GM19455 (cell line): ENCODE results near the gene STK40.

ENCODE experiments used
- ATAC-seq: cut with Tn5 transposase; IDR thresholded peaks from one replicate; pipeline ENCODE4 v1.9.1; 2021; ENCODE audit not compliant: unreplicated experiment

STK40 gene

DNA sequence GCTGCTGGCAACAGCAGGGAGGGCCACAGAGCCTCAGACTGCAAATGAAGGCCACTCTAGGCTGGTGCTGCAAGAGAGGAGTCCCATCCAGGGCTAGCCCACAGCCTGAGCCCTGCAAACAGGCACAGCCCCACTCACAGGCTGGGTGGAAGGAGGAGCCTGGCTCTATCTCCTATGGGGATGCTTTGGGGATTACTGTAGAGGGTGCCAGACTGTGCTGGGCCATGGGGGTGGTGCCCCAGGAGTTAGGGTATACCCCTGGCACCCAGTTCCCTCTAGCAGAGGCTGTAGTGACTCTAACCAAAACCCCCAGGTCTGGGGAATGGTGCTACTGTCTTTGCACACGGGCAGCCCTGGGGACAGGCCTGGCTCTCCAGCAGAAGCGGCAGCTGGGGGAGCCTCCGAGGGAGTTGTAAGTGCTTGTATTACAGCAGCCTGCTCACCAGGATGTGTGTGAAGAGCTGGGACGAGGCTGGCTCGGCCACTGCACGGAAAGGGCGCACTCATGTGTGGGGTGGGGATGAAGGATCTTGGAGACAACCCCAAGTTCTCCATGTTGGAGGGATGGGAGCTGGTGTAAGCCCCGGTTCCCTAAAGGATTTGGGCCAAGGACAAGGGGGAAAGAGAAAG, 38.9 kb downstream of the STK40 start:
- ATAC-seq, result no peak

DNA sequence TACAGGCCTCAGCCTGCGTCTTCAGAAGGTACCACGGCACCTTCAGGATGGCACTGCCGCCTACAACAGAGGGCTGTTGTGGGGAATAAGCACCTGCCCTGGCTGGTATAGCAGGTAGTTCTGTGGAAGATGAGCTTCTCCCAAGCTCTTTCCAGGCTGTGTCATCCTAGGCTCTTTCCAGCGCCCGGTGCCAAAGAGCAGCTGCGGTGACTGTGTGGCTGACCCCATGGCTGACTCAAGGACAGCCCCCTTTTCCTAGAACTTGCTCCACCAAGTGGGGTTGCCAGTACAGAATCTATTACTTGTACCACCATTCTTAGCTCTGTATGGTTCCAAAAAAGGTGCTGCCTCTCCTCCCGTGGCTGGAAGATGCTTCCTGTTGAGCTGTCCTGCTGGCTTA, 40.4 kb downstream of the STK40 start:
- no peak for ATAC-seq

DNA sequence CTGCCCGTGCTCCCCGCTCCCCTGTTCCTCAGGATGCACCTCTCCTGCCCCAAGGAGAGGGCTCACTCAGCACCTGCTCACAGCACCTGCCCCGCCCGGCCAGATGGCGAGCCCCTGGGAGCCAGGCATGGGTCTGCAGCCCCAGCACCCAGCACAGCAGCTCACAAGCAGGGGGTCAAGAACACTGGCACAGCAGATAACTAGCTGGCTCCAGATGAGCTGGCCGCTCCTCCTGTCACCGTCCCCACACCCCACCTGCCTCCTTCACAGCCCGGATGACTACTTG, 41.4 kb downstream of the STK40 start:
- ATAC-seq, result no peak

DNA sequence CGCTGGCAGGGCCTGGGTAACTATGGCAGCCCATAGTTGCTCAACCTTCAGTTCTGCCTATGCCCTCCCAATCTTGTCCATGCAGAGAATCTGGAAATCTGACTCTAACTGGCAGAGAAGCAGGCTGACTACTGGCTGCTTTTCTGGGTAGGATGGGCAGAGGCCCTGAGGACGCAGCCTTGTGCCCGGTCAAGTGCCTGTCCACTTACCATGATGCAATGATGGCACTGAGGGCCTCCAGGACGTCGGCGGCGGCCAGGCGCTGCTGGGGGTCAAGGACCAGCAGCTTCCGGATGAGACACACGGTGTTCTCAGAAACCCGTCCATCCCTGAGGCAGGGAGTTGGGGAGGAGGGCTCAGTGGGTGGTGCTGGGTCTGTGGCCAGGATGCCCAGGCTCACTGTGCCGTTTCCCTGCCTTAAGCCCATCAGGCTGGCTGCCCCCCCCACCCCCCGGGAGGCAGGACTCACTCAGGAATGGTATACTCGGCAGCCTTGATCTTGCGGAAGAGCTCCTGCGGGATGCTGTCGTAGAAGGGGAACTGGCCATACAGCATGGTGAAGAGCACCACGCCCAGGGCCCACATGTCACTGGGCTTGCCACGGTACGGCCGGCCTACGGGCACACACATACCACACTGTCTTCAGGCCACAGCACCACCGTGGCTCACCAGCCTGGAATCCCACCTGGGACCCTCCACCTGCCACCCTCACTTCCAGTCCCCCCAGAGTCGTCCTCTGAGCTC, 41.9 kb downstream of the STK40 start:
- ATAC-seq, result no peak

DNA sequence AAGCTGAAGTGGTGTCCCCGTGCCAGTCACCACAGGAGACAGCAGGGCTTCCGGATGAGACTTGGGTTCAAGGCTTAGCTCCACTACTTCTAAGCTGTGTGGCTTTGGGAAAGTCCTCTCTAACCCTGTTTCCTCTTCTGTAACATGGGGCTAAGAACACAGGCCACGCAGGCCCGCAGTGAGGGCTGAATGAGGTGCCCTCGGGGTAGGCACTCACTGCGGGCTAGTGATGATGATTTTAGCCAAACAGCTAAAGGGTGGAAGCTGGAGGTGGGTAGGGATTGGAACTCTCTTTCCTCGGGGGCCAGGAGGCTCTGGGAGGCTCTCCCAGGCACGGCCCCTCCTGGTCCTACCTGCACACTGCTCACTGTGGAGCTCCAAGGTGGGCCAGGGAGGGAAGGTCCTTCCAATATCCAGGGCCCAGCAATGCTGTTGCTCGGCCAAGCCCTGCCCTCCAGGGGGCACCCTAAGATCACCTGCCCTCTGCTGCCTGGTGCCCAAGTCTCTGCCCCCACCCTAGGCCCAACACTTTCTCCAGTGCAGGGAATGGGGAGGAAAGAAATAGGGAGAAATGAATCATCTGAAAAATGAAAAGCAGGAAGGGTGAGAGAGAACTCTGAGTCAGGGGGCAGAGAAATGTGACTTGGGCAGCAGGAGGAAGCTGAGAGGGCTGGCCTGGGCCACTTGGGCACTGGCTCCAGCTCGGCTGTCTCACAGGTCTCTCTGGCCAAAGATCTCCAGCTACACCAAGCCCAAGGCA, 43.1 kb downstream of the STK40 start:
- no peak for ATAC-seq

DNA sequence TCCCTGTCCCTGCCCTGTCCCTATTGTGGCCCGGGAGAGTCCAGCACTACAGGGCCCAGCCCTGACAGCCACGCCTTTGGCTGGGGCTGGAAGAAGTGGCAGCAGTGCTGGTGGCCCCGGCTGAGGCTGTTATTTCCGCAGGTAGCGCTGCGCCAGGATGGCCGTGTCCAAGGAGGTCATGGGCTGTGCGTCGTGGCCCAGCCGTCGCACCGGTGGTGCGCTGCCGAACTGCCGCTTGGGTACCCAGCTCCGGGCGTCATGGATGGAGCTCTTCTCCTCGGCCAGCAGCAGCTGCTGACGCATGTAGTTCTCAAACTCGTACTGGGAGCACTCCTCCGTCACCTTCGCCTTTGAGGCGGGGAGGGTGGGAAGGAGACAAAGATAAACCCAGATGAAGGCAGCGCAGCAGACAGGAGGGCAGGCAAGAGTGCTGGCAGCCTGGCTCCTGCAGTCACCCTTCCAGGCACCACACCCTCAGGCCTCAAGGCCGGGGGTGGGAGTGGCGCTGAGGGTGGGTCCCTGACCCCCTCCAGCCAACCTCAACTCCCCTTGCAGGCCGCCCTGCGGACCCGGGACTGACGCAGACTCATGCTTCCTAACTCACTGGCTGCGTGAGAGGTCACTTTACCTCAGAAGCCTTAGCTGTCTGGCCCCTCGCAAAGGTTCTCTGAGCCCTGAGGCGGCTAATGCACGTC, 44.0 kb downstream of the STK40 start:
- ATAC-seq, result no peak

DNA sequence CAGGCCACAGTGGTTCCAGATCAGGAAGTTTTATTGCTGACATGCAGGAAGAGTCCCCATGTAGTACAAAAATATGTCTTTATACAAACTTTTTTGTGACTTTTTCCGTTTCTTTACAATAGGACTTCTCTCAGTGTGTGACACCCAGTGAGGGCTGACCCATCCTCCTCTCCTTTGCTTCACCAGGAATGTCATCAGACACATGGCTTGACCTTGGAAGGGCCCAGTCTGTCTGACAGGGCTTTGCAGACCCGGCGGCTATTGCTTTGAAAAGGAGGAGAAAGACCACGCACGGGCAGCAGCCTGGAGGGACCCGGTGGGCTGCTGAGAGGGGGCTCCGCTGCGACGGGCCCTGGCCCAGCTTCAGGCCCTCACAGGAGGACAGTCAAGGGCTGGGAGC, 46.1 kb downstream of the STK40 start:
- no peak for ATAC-seq

DNA sequence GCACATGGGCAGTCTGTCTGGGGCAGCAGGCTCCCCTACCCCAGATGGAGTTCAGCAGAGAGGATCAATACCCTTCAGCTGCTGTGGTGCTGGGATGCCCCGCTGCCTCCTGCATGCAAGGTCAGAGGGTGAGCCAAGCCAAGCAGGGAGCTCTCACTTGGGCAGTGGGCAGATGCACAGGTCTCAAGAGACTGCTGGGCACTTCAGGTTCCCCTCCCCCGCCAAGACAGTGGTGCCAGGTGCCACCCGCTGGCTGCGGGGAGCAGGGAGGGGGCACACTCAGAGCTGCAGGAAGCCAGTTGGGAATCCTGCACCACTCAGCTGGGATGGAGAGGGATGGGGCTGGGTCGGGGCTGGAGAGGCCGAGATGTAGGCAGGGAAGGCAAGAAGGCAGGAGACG, 46.5 kb downstream of the STK40 start:
- no peak for ATAC-seq

DNA sequence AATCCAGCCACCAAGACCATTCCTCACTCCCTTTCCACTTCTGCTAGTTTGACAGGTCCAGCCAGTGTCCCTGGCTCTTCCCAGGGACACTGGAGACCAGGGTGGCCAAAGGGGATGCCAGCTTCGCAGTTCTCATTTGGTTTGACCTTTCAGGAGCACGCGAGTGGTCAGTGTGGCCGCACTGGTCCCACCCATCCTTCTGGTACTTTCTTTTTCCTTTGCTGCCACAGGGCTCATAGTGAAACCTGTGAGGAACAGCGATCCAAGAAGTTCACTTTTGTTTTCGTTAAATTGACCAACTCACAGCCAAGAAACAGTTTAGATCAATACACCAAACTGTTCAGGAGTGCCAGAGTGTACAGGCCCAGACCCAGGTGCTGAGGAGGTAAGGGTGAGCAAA, 47.9 kb downstream of the STK40 start:
- no peak for ATAC-seq

DNA sequence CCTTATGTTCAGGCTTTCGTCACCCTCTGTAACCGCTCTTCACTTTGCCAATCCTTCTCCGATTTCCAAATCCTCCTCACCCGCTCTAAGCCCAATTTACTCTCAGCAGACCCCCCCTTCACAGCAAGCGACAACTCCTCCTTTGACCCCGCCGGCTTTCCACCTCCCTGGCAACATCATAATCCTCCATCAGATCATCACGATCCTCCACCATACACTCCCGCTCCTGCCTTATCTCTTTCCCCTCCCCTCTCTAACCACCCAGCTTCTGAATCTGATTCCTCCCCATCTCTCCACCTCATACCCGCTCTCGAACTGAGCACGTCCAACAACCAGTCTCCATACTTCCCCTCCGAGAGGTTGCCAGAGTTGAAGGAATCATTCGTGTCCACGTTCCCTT, 54.8 kb downstream of the STK40 start:
- ATAC-seq, result no peak

DNA sequence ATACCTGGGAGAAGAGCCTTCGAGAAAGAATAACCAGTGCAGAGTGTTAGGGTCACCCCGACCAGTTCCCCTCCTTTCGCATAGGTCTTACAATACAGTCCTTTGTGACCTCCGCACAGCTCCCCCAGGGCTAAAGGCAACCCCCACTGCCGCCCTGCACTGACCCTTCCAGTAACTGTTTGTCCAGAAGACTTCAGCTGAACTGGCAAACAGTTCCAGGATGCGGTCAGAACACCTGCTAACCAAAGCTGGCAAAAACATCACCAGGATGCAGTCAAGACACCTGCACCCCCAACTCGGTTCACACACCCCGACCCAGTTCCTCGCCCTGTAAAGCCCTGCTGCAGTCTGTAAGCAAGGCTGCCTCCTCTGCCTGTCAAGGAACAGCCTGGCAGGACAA, 55.9 kb downstream of the STK40 start:
- no peak for ATAC-seq

DNA sequence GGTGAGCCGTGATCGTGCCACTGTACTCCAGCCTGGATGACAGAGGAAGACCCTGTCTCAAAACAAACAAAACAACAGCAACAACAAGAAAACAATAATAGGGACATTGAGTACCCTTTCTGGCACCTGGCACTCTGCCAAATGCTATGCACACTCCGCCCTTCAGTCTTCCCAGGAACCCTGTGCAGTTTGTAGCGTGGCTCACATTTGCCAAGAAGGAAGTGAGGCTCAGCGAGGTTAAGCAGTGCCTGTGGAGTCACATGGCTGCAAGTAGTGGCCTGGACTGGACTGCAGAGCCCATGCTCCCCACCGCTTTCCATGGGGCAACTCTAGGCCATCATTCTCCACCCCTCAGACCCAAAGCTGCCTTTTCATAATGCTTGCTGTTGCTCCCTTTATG, 57.0 kb downstream of the STK40 start:
- no peak for ATAC-seq

DNA sequence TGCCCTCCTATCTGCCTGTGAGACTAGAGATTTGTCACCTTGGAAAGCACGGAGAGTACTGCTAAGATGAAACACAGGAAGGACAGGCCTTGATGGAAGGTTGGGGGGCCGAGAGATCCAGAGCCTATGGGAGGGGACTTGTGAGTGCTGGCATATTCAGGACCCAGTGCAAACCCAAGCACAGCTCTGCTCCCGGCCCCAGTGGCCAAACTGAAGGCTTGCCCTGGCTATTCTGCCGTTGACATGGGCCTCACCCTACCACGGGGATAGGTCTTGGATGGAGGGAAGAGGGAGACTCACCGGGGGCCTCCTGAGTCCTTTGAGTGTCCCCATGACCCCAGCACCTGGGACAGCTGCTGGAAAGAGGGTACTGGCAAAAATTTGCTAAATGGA, 57.6 kb downstream of the STK40 start:
- no peak for ATAC-seq

DNA sequence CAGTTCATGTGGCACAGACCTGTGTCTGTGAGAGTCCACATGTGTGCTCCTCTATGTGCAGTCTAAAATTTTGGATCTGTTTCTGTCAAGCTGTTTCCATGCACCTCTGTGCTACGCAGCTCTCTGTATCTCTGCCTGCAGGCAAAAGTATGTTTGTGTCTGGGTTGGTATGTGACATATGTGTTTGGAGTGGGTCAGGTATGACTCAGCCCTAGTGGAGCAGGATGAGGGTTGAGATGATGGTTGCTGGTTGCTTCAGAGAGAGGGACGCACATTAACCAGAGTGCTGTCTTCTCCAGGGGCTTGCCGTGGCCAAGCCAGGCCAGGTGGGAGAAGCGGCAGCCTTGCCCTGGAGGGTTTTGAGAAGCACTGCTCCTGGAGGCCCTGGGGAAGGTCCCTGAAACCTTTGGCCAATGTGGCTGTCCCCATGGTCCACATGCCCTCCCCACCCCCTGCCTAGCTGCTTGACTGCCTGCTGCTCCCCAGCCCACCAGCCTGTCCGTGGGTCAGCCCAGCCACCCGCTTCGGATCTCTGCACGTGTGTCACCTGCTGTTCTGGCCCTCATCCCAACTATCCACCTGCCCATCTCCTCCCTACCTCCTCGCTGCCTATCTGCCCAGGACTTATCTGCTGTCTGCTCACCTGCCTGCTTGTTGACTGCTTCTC, 58.2 kb downstream of the STK40 start:
- no peak for ATAC-seq

DNA sequence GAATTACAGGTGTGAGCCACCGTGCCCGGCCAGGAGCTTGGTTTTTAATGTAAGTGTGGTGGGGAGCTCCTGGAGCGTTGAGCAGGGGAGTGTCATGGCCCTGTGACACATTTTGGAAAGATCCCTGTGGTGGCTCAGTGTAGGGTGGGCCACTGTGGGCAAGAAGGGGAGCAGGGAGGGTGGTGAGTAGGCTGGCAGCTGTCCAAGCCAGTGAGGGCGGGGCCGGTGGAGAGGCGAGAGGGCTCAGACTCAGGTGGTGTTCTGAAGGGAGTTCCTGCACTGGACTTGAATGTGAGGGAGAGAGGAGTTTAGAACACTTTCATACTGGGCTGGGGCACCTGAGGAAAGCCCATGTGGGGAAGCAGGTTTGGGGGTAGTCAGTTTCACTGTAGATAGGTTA, 59.2 kb downstream of the STK40 start:
- ATAC-seq, result no peak

DNA sequence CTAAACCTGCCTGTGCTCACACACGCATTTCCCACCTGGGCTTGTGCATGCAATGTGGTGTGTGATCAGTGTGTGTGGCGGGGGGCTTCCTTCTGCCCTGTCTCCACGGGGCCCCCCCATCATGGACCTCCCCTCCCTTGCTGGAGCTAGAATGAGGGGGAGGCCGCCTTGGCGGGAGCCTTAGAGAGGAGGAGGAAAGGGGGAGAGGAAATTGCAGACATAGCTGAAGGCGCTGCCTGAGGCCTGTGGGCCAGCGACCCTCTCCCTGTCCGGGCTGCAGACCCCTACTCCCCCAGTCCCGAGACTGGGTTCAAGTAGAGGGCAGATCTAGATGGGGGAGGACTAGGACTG, 61.4 kb downstream of the STK40 start:
- ATAC-seq, result no peak

DNA sequence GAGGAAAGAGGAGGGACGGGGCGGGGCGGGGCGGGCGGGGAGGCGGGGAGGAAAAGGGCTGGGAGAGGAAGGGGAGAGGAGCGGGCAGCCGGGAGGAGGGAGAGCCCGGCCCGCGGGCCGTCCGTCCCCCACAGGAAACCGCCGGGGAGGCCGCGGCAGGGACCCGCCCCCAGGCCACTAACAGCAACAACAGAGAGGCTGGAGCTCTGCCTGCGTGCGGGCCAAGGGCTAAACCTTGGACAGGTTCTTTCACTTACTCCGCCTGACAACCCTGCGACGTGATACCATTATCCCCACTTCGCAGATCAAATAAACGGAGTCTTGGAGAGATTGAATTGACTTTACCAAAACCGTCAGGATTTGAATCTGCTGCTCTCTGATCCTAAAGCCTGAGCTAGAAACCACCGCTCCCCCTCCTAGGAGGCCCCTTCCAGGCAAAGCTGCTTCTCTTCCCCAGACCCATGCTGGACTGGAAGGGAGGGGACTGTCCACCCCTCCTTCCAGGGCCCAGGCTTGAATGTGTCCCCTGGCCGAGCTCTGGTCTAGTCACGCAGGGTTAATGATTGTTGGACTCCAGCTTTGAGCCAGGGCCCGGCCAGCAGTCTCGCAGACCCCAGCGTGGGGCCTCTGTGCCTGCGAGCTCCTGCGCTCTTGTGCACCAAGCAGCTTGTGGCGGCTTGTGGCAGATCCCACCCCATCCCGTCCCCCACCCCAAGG, 61.9 kb downstream of the STK40 start, which contains the start of gene EVA1B:
EVA1B (minus strand) TSS at position 10 of the 717 bp plus-strand sequence. CDS start 608 bp downstream, outside the sequence.
- no peak for ATAC-seq

DNA sequence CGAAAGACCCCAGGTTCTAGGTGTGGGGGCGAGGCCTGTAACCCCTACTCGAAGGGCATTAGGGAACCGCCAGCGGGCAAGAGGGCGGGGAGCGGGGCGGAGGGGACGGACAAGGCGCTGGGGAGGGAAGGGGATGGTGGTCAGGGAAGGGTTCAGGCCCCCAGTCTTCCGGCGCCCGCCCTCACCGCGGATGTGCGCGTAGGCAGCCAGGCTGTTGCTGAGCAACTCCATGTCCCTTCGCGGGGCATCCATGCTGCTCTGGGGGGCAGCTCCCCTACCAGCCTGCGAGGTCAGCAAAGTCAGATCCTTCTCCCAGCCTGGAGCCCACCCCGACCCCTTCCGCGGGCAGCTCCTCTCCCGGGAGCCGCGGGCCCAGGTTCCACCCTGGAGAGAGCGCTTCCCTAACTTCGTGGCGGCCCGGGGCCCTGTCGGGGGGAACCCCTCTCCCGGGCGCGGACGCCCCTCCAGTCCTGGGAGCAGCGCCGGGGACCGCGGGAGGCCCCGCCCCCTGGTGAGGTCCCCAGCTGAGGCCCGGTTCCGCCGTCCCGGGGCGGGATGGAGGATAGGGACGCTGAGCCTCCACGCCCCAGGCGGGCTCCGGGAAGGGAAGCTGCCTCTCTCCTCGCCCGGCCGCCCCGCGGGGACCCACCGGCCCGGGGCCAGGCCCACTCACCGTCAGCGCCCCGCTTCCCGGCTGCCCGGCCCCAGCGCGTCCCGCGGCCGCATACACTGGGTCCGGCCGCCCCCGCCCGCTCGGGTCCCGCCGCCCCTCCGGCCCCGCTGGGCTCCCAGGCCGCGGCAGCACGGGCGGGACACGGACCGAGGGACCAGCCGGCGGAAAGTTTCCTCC, 62.7 kb downstream of the STK40 start:
- ATAC-seq, result no peak

DNA sequence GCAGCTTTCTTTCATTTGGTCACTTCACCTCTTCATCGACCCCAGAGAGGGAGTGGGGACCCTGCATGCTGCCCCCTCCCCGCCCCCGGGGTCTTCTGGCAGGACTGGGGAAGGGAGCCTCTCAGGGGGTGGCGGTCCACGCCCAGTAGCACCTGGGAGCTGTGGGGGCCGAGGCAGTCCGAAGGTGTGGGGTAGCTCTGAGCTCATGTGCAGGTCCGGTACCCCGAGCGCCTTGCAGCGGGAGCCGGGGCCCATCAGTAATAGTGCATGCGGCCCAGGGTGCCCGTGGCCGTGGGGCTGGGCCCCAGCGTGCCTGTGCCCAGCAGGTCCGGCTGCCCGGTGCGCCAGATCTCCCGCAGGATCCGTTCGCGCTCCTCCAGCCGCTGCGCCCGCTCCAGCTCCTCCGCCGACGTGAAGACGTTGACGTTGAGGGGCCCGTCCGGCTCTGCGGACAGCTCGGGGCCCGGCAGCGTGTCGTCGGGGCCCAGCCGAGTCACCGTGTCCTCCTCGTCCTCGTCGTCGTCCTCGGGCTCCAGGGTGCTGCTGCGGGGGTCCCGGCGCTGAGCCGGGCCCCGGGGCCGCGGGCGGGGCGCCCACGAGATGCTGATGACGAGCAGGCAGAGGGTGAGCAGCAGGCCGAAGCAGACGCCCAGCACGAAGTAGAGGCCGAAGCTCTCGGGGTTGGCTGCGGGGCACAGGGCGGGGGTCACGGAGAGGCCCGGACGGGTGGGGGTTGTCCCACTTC, 63.5 kb downstream of the STK40 start:
- no peak for ATAC-seq
